RWPE1 (cell line): ENCODE measurements around the gene HMOX2.

ENCODE experiments used
- CTCF ChIA-PET: fragments of 350-600 bp; sonication (Branson Sonifier 250); formaldehyde crosslinking; extraction: SDS; loops from one replicate; lab custom pipeline; 2021; lab: Yijun Ruan, JAX
- POLR2A ChIA-PET: fragments of 400-600 bp; formaldehyde crosslinking; extraction: SDS; loops from one replicate; lab custom pipeline; 2020; ENCODE audit warnings: antibody characterized with exemption; ENCODE audit not compliant: low non-redundant PET; lab: Yijun Ruan, JAX
- DNase-seq: peaks from one replicate; pipeline ENCODE4 v3.0.0; 2012; ENCODE audit warnings: low spot score
- H3K27ac ChIP-seq: fragments of 450-650 bp; 2 replicates; pipeline ENCODE4 v1.5.1; 2017
- CTCF ChIP-seq: fragments of 450-650 bp; conservative IDR thresholded peaks from 2 replicates; pipeline ENCODE4 v1.5.1; 2017; ENCODE audit warnings: low read depth, mild to moderate bottlenecking

HMOX2 gene

DNA sequence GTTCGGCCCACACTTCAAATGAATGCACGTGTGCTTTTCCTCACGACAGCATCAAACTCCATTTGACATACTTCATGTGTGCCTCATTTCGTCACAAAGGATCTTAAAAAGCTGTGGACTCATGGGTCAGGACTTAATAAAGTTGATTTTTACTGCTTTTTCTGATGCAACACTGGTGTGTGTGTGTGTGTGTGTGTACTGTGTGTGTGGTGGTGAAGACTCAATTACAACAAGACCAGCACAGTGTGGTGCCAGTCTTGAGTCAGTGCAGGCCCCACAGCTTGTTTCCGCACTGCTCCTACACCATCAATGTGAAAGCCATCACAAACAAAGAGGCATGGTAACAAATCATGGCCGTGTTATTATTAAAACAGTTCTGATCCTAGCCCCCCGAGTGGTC, 44.7 kb downstream of the HMOX2 start:
- H3K27ac ChIP-seq = no peak overlapping the region
- no peak for DNase-seq
- POLR2A ChIA-PET = no interaction called here
- no peak for TF ChIP-seq CTCF
- CTCF ChIA-PET = no interaction called here

- peak overlapping the region; percentile 19; the same call in 1 of the 2 replicates for H3K27ac ChIP-seq
- DNase-seq = no peak
- TF ChIP-seq CTCF = no peak
- ChIA-PET POLR2A (no interaction called here), CTCF (interaction anchor here (0.6 kb wide), 1 partner anchor 24 kb away, joined by 3 read pairs; no protein-coding TSS in a partner anchor)
Measured at GRCh38 chr16:4522051-4522581, 45.9 kb downstream of the HMOX2 start.

- no peak overlapping the region for H3K27ac ChIP-seq
- CTCF ChIA-PET = no interaction called here
- TF ChIP-seq CTCF = no peak
- POLR2A ChIA-PET = no interaction called here
- no peak for DNase-seq
Measured at GRCh38 chr16:4523686-4524085, 47.5 kb downstream of the HMOX2 start.

DNA sequence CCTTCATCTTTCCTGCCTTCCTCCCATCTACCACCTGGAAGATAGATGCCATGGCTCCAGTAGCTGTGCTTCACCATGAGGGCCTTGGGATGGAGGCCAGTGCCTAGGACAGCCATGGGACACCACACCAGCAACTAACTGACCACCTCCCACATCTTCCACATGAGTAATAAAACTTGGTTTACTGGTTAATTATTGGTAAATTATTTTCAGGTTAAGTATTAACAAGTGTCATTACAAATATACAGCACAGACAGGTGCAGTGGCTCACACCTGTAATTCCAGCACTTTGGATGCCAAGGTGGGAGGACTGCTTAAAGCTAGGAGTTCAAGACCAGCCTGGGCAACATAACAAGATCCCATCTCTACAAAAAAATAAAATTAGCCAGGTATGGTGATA, 48.4 kb downstream of the HMOX2 start:
- ChIA-PET CTCF (no interaction called here), POLR2A (interaction anchor here (0.6 kb wide), 1 partner anchor 105 kb away, joined by 3 read pairs; no protein-coding TSS in a partner anchor)
- H3K27ac ChIP-seq = no peak overlapping the region
- no peak for DNase-seq
- no peak for TF ChIP-seq CTCF

- H3K27ac ChIP-seq = no peak overlapping the region
- POLR2A ChIA-PET = interaction anchor here (0.6 kb wide), 1 partner anchor 106 kb away, joined by 3 read pairs; no protein-coding TSS in a partner anchor
- TF ChIP-seq CTCF = no peak
- CTCF ChIA-PET = no interaction called here
- DNase-seq = no peak
Measured at GRCh38 chr16:4525069-4525468, 48.9 kb downstream of the HMOX2 start.

GRCh38 chr16:4525634-4526277, 49.6 kb downstream of the HMOX2 start:
- TF ChIP-seq CTCF = no peak
- CTCF ChIA-PET = no interaction called here
- POLR2A ChIA-PET = interaction anchor here (0.6 kb wide), 1 partner anchor 16 kb away, joined by 3 read pairs; no protein-coding TSS in a partner anchor
- 0 out of 2 replicates have a peak overlapping the region, but pooled peaks have one; percentile 4 for H3K27ac ChIP-seq
- DNase-seq = no peak
